Progenitor cell of endocrine pancreas (in vitro differentiated cells): ENCODE measurements around the gene KLHL10. TPM values are rescaled to one million over a fixed set of nuclear protein-coding genes. Genes with fewer than 3 reads are reported as not detected.
A peak's percentile ranks its signal among the peaks of the same experiment; 100 is the strongest.
"Not testable (repeated sequence)": the region's sequence is repeated elsewhere in the genome, so short reads cannot be mapped to it uniquely, and the experiment has no call there.

ENCODE experiments used
- DNase-seq: peaks from one replicate; pipeline ENCODE4 v3.0.0; 2021; ENCODE audit warnings: low spot score; ENCODE audit not compliant: unreplicated experiment
- H3K27ac Mint-ChIP-seq: 2 replicates; pipeline ENCODE4 v1.8.0; 2021; ENCODE audit warnings: mild to moderate bottlenecking, moderate library complexity, mixed read lengths
- H3K27me3 Mint-ChIP-seq: 2 replicates; pipeline ENCODE4 v1.8.0; 2021; ENCODE audit warnings: mixed read lengths
- H3K36me3 Mint-ChIP-seq: 2 replicates; pipeline ENCODE4 v1.8.0; 2022; ENCODE audit warnings: mixed read lengths; ENCODE audit not compliant: insufficient read depth
- H3K4me1 Mint-ChIP-seq: 2 replicates; pipeline ENCODE4 v1.8.0; 2021; ENCODE audit warnings: low read depth, mixed read lengths
- H3K4me3 Mint-ChIP-seq: 2 replicates; pipeline ENCODE4 v1.8.0; 2021; ENCODE audit warnings: low read depth, mild to moderate bottlenecking, moderate library complexity, mixed read lengths
- H3K9me3 Mint-ChIP-seq: 2 replicates; pipeline ENCODE4 v1.8.0; 2021; ENCODE audit warnings: low read depth, mixed read lengths
- CTCF ChIP-seq: fragments of 200-600 bp; sonication (generic); IDR thresholded peaks from one replicate; pipeline ENCODE4 v1.5.0; 2021; ENCODE audit warnings: antibody characterized with exemption, mild to moderate bottlenecking; ENCODE audit not compliant: unreplicated experiment
- total RNA-seq: library from RNA; stranded (reverse); gene quantifications from 2 replicates; pipeline ENCODE4 v1.2.1, GENCODE V29; 2021

KLHL10 gene
- total RNA-seq, 1 donor from 2014 or later = not detected

DNA sequence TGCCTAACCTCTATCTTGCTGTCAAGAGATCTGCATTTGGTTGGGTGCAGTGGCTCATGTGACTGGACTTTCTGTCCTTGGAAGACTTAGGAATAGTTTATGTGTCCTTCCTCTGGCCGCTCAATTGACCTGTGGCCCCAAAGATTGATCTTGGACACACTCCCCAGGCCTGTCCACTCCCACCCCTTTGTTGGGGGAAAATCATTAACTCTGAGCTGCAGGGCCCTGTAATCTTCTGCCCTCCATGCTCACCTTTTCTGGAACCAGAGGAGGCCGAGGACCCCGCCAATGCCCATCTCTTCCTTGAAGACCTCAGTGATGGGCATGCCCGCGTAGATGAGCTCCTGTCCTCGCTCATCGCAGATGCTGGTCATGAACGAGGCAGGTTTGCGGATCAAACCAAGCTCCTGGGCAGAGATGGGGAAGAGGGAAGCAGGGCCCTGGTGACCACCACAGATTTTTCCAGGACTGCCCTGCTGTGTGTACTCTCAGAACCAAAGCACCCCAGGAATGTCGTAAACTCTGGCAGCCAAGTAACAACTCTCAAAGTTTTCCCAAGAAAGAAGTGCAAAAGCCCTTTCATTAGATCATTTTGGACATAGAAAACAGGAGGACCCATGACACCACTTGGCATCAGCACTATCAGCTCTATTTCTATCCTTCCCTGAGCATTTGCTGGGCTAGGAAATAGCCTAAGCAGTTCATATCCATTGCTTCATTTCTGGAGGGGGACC lies 36.1 kb downstream of the KLHL10 start:
- TF ChIP-seq CTCF = no peak
- DNase-seq = no peak
- no peaks in the 10 kb centered on the region for H3K4me1 Mint-ChIP-seq
- H3K36me3 Mint-ChIP-seq = peaks cover 46% of the 10 kb centered on the region
- no peaks in the 10 kb centered on the region for H3K9me3 Mint-ChIP-seq
- no peak overlapping the region for H3K4me3 Mint-ChIP-seq
- H3K27ac Mint-ChIP-seq = peak overlapping the region; percentile 20
- no peaks in the 10 kb centered on the region for H3K27me3 Mint-ChIP-seq

DNA sequence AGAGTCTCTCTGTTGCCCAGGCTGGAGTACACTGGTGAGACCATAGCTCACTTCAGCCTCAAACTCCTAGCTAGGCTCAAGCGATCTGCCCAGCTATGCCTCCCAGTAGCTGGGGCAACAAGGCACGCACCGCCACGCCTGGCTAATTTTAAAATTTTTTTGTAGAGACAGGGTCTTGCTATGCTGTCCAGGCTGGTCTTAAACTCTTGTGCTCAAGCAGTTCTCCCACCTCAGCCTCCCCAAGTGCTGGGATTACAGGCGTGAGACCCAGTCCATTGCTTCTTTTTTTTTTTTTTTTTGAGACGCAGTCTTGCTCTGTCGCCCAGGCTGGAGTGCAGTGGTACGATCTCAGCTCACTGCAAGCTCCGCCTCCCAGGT lies 36.7 kb downstream of the KLHL10 start:
- H3K4me1 Mint-ChIP-seq, H3K4me3 Mint-ChIP-seq: not testable (repeated sequence)
- peaks cover 45% of the 10 kb centered on the region for H3K36me3 Mint-ChIP-seq

GRCh38 chr17:41880130-41880529 lies 42.5 kb downstream of the KLHL10 start:
- TF ChIP-seq CTCF = no peak
- no peak for DNase-seq
- Mint-ChIP-seq H3K36me3 (peaks cover 39% of the 10 kb centered on the region), H3K4me1 (no peaks in the 10 kb centered on the region), H3K4me3 (no peak overlapping the region), H3K9me3 (no peaks in the 10 kb centered on the region), H3K27me3 (no peaks in the 10 kb centered on the region), H3K27ac (no peak overlapping the region)

More for the DNA sequence above, 36.7 kb downstream of the KLHL10 start:
- H3K9me3 Mint-ChIP-seq, DNase-seq, H3K27me3 Mint-ChIP-seq, H3K27ac Mint-ChIP-seq: not testable (repeated sequence)

GRCh38 chr17:41882756-41883155 lies 45.1 kb downstream of the KLHL10 start:
- H3K27me3 Mint-ChIP-seq = no peaks in the 10 kb centered on the region
- DNase-seq = no peak
- H3K36me3 Mint-ChIP-seq = peaks cover 34% of the 10 kb centered on the region
- TF ChIP-seq CTCF = no peak
- H3K27ac Mint-ChIP-seq = peak overlapping the region; percentile 62
- no peaks in the 10 kb centered on the region for H3K9me3 Mint-ChIP-seq
- no peak overlapping the region for H3K4me3 Mint-ChIP-seq
- H3K4me1 Mint-ChIP-seq = no peaks in the 10 kb centered on the region

DNA sequence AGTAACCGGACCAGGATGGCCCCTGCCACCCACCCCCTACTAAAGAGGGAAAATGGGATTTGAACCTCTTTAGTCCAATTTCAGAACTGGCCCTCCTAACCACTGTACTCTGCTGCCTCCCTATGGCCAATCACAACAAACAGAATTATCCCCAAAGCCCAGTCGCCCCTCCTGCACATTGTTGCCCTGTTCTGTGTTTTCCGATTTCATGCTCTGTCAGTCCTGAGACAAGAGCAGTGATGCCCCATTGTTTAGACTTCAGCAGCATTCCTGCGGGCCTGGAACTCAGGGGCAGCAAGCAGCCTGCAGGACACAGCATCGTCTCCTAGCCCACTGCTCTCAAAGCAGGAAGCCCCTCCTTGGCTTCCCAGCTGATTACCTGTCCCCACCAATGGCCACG lies 48.1 kb downstream of the KLHL10 start:
- Mint-ChIP-seq H3K27ac (peak overlapping the region; percentile 80), H3K9me3 (no peaks in the 10 kb centered on the region), H3K36me3 (peaks cover 23% of the 10 kb centered on the region), H3K27me3 (no peaks in the 10 kb centered on the region), H3K4me3 (no peak overlapping the region), H3K4me1 (no peaks in the 10 kb centered on the region)
- peak; percentile 17 for TF ChIP-seq CTCF
- no peak for DNase-seq

DNA sequence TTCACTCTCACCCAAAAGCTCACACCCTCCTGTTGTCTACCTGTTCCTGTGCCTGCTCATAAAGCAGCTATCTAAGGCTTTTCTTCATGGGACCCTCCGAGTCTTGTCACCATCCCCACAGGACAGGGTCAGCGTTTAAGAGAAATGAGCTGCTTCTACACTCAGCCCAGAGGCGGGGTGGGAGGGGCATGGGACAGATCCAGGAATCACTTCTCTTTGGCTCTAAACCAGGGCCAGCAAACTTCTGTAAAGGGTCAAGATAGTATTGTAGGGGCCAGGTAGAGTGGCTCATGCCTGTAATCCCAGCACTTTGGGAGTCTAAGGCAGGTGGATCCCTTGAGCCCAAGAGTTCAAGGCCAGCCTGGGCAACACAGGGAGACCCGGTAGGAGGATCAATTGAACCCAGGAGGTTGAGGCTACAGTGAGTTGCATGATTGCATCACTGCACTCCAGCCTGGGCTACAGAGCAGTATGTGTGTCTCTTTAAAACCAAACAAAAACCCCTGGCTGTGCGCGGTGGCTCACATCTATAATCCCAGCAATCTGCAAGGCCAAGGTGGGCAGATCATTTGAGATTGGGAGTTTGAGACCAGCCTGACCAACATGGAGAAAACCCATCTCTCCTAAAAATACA lies 50.8 kb downstream of the KLHL10 start:
- Mint-ChIP-seq H3K9me3 (no peaks in the 10 kb centered on the region), H3K27me3 (no peaks in the 10 kb centered on the region), H3K36me3 (peaks cover 21% of the 10 kb centered on the region), H3K4me3 (no peak overlapping the region), H3K4me1 (no peaks in the 10 kb centered on the region), H3K27ac (peak overlapping the region; percentile 84)
- no peak for DNase-seq
- no peak for TF ChIP-seq CTCF
